NCI-H187 treated with DMSO at 0.1 percent for 48 hours (cell line): ENCODE data around the gene CTNNBL1.

Experiments used
- DNase-seq: peaks from one replicate; lab custom pipeline; 2025; lab: John Stamatoyannopoulos, UW

The CTNNBL1 gene

DNA sequence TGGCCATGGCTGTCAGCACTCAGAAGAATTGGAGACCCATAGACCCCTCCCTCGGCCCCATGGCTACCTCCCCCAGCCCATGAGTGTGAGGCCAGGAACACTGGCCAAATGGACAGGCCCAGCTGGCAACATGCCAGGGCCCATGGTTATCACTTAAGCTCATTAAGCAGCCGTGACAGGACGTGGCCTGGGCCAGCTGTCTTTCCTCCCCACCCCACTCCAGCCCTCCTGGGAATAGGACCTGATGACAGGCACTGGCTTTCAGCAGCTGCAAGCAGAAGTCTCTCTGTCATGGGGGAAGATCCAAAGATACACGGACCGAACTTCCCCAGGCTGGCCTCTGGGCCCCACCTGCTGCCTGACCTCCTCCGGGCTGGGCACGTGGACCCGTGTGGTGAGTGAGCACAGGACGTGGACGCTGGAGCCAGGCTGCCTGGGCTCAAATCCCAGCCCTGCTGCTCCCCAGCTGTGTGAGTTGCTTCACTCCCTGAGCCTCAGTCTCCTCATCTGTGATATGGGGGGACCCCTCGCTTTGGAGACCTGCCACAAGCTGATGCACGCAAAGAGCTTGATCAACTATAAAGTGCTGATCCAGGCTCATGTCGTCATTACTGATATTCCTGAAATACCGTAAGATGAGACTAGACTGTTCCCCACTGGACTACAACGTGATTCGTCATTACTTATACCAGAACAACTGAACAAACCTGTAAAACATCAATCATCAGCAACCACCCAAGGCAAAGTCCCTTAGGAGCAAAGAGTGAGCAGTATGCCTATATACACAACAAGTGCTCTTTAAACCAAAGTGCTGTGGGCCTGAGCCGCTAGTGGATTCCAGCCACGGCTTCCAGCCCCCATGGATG is 187.1 kb downstream of the CTNNBL1 start:
- peak; percentile 34 for DNase-seq

DNA sequence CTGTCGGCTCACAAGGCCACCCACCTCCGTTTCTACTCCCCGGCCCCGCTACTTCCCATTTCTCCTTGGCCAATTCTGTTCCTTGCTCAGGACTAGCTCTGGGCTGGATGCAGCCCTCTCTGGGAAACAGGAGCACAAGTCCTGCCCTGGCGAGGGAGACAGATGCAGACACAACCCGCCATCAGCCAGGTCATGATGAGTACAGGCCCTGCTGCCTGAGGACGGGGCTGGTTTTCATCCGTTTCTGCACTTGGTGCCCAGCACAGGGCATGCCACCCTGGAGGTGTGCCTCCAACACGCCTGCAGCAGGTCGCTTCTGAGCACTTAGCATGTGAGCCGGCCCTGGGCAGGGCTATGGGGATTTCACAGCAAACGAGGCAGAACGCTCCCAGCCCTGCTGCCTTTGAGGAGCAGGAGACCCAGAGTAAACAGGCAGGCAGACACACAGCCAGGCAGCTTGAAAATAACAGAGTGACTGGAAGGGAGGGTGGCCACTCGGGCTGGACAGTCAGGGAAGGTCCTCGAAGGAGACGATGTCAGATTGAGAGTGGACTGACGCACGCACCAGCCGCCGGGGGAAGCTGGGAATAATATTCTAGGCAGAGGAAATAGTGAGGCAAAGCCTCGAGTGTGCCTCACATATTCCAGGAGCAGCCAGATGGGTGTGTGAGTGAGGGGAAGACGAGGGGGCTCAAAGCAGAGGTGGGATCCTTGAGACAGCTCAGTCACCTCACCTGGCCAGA is 187.9 kb downstream of the CTNNBL1 start:
- DNase-seq, result peak; percentile 30

DNA sequence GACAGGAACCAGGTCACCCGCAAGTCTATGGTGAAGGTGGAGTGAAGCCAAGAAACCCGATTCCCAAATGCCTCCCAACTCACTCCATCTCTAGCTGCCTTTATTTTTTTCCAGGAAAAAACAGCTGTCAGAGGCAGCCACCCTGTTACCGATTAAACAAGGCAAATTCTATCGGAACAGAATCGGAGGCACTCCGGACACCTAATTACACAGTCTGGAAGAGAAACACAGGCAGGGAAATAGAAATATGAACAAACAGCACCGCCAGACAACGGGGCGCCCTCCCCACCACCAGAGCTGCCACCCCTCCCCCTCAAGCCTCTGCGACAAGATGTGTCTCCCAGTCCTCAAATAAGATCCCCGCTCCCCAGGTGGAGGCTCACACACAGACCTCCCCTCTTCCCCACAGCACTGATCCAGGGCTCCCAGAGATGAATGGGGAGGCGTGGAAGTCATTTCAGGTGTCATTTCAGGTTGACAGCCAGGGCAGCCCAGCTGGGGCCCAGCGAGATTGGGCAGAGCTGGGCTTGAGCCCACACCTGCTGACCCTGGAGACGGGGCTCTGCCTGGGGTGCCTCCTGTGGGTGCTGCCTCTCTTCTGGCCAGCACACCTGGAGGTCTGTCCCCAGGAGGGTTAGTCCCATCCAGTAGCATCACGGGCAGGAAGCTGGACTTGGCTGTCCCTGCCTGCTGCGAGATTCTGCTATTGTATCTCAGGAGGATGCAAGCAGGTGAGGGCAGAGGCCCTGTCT is 189.3 kb downstream of the CTNNBL1 start:
- no peak for DNase-seq

DNA sequence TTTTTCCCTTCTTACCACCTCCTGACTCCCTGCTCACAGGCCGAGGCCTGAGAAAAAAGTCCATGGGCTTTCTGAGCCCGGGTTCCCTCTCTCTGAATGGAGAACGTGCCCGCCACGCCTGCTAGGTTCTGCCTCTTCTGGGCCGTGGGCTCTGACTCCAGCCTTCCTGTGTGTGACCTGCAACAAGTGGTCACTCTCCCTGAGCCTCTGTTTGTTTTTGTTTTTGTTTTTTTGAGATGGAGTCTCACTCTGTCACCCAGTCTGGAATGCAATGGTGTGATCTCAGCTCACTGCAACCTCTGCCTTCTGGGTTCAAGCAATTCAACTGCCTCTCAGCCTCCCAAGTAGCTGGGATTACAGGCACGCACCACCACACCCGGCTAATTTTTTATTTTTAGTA is 191.2 kb downstream of the CTNNBL1 start:
- DNase-seq, result no peak

DNA sequence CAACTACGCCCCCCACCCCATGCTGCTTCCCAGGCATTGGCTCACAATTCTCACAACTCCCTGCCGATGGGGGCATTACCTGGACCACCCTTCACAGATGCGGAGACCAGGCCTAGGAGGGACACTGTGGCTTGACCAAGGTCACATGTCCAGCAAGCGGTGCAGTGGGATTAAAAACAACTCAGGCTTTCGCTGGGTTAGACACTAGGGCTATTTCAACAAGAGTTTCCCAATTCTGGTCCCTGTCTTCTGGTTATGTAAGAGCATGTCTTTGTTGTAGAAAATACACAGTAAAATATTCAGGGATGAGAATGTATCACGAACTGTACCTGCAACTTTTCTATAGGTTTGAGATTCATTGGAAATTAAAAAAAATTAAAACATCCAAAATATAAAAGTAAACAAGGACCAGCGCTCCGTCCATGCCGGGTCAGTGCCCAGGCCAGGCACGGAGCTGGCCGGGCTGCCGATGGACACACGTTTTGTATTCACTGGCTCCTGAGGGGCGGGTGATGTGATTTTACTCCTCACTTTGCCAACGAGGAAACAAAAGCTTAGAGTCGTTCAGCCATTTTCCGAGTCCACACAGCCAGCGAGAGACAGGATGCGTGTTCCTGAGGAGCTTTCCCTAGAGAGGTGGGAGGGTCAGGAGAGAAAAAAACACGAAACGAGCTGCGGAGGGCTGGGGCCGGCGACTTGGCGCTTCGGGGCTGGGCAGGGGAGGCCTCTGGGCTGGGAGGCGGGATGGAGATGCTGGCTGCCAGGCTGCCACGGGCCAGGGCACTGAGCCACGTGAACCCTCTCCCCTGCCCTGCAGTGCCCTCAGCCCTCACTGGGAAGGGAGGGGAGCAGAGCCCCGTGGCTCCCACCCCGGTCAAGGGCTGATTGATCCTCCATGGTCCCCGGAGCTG is 192.0 kb downstream of the CTNNBL1 start:
- no peak for DNase-seq

DNA sequence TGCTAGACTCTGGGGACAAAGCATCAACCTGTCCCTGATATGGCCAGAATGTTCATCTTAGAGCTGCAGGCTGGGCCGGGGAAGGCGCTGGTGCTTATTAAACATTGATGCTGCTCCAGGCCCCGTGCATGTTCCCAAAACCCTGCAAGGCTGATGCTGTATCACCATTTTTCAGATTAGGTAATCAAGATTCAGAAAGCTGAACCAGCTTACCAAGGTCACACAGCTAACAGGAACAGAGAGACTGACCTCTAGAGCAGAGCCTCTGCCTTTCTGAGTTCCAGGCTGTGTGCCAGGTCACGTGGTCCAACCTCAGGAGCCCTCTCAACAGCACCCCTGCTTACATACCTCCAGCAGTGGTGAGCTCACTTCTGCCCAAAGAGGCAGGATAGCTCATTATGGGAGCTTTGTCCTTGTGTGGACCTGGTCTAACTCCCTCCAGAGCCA is 193.0 kb downstream of the CTNNBL1 start:
- no peak for DNase-seq

DNA sequence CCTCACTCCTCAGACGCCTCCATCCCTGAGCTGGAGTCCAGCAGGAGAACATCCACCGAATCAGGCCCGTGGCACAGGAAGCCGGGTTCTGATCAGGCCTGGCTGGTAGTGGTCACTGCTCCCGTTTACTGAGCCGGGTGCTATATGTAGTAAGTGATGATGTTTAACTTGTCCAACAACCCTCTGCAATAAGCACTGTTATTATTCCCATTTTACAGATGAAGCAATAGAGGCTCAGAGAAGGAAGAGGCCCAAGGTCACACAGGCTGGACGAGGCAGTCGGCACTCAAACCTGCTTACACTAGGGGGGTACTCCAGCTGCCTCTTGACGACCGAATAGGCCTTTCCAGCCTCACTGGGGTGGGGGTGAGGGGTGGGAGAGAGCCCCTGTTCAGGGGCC is 194.8 kb downstream of the CTNNBL1 start:
- no peak for DNase-seq

DNA sequence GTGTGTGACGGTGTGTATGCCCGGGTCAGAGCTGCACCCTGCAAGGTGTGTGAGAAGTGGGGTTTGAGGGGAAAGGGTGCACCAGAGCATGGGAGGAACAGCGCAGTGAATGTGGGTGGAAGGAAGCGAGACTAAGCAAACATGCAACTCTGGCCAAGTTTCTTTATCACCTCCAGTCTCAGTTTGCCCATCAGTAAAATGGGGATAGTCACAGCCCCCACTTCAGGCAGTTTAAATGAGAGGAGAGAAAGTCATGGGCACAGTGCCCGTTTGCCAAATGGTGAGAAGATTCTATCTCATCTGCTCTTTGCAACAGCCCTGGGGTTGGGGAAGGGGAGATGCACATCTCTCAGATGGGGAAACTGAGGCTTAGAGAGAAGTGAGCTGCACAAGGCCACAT is 196.3 kb downstream of the CTNNBL1 start:
- no peak for DNase-seq

DNA sequence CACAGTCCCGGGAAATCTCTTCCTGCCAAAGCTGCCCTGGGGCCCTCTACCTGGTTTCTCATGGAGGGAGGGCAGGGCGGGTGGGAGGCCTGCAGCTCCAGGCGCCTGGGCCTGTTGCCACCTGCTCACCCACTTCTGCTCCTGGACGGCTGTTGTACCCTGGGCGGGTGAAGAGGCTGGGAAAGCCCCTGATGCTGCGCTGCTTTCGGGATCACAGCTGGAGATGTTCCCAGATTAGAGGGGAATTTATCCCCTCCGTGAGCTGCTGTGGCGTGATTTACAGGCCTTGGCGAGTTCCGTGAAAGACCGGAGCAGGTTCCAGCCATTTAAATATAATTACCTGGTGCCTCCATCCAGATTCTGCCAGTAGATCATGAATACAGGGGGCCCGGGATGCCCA is 196.8 kb downstream of the CTNNBL1 start:
- no peak for DNase-seq

DNA sequence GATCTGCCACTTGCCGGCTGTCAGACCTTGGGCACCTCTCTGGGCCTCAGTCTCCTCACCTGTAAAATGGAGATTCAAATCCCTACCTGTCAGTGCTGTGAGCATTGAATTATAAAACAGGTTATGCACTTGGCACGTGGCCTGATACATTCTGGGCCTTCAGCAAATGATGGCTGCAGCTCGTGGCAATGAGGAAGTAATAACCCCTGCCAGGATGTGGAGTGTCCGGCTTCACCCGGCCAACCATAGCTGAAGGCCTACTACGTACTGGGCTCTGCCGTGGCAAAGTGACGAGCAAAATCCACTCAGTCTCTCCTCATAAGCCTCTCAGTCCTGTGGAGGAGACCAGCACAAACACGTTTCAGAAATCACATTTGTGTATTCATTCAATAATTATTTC is 198.2 kb downstream of the CTNNBL1 start:
- DNase-seq, result no peak

DNA sequence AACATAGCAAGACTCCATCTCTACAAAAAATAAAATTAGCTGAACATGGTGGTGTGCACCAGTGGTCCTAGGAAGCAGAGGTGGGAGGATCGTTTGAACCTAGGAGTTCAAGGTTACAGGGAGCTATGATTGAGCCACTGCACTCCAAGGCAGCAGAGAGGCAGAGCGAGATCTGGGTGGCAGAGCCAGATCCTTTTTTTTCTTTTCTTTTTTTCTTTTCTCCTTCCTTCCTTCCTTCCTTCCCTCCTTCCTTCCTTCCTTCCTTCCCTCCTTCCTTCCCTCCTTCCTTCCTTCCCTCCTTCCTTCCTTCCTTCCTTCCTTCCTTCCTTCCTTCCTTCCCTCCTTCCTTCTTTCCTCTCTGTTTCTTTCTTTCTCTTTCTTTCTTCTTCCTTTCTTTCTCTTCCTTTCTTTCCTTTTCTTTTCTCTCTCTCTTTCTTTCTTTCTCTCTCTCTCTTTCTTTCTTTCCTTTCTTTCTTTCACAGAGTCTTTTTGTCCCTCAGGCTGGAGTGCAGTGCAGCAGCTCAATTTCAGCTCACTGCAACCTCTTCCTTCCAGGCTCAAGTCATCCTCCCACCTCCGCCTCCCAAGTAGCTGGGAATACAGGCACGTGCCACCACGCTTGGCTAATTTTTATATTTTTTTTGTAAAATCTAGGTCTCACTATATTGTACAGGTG is 199.9 kb downstream of the CTNNBL1 start:
- DNase-seq, result no peak

DNA sequence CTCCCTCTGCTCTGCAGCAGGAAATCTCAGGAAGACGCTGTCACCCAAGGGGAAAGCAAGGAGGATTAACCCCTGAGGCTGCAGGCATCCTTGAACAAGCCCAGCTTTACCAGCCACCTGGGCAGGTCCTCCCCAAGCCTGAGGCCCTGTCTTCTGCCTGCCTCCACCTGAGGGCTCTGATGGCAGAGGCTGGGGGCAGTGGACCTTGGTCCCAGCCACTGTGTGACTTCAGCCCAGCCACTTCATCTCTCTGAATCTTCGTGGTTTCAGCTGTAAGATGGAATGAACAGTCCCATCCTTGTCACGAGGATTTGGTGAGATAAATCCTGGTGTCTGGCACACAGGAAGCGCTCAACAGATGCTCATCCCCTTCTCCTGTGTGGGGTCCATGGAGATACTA is 200.6 kb downstream of the CTNNBL1 start:
- no peak for DNase-seq

DNA sequence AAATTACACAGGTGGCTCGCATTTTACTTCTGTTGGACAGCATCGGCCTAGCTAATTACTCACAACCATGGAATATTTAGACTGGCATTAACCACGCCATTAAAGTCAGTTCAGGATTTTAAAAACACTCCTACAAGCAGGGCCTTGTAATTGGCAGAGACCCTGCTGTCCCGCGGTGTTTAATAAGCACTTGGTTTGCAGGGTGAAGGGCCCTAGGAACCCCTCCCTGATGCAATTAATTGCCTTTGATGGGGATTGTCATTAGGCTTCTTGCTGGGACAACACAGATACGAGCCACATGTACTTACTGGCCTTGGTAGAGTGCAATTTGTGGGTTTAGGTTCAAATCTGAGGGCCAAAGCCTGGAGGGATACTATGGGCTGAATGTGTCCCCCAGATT is 201.3 kb downstream of the CTNNBL1 start:
- DNase-seq, result no peak

DNA sequence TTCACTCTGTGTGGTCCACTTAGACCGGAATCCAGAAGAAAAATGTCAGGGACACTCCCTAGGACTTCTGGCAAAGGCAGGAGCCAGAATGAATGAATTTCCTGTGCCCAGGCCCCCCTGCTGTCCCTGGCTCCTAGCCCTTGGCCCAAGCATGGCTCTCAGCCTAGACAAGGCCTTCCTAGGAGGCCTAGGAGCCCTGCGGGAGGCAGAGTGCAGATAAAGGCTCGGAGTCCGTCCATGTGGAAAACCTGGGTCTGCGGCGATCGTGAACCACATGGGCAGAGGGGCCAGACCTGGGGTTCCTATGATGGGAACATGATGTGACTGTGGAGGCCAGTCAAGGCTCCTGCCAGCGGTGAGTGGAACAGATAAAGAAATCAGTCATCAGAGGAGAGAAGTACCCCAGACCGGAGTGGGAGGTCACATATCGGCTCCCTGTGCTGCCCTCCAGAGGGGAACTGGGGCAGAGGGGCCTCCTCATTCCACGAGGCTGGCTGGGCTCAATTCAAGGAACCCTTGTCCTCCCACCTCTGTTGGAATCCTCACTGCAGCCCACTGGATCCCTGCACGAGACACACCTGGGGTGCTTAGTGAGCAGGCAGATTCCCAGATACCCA is 203.2 kb downstream of the CTNNBL1 start:
- no peak for DNase-seq

DNA sequence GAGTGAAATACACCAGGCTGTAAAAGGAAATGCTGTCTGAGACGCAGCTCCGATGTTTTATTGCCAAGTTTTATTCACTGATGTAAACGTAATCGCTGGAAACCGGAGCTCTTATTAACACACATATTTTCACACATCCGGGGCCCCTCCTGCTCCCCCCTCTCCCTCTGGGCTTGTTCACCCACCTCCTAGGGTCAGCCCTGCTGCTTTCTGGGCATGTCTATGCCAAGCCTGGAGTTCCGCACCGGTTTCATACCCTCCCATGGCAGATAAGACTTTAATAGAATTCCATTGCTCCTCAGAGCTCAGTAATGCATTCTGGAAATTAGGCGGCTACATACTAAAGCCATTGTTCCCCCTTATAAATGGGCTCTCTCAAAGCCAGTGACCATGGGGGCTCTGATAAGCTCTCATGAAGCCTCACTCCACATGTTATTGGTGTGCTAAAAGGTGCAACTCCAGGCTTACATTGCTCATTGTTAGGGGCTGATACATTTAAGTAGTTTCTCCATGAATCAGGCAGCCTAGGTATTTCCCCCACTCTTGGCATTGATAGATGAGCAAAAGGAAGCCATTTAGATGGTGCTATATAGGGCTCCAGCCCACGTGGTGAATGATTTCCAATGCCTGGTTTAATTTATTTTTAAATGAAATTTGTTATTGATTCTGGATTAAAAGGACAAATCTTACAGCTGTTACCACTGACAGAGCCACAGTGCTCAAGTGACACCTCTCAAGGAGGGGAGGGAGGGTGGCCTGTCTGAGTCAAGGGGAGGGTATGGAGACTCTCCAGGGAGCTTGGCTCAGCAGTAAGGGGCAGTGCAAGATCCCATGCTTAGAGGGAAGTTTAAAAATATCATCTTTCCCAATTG is 204.6 kb downstream of the CTNNBL1 start:
- no peak for DNase-seq

DNA sequence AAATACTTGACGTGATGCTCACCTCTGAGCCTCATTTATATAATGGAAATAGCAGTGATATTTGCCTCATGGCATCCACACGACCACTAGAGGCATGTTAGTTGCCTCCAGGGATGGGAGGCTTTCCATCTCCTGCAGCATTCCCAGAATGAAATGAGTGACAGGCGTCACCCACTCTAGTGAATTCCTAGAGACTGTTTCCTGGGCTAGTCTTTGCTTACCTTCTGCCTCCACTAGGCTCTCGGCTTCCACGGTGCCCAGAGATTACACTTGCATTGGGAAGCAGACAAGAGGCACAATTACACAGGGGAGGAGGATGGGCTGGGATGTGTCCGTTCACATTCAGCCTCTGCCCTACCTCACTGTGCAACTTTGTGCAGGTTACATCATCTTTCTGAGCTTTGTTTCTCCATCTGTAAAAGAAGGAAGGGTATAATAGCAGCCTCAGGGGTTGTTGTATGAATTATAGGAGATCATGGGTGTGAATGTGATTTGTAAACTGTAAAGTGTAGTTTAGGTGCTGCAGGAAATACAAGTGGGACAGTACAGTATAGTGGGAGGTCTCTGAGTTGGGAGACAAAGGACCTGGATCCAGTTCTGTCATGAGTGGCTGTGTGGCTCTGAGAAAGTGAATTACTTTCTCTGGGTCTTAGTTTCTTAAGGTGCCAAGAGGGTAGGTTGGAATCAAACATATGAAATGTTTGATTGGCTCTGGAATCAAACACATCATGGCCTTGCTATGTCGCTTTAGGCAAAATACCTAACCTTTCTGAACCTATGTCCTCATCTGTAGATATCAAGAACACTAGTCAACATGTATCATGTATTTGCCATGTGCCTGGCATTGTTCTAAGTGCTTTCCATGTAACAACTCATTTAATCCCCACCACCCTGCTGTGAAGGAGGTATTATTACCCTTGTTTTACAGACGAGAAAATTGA is 205.5 kb downstream of the CTNNBL1 start:
- DNase-seq, result no peak

DNA sequence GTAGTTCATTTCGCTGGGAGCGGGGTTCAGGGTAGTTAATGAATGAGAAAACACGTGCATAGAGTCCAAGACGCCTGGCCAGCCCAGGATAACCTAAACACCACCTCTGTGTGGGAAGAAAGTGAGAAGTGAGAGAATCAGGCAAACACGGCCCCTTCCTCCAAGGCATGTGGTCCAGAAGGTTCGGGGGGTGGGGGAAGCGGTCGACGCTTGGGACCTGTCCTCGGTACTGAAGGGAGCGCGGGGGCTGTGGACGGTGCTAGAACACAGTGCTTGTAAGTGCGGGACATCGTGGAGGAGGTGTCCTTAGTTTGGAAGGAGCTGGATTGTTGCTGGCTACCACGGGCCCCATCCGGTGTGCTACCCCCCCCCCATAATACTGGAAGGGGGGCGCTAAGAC is 207.4 kb downstream of the CTNNBL1 start:
- no peak for DNase-seq
